Stimulated activated CD4-positive, alpha-beta T cell treated with anti-CD3 and anti-CD28 coated beads, Interleukin-1b, Interleukin-23, amount 100 ng/mL, for 1 hour (primary cell): ENCODE results near the gene TEX13D.
"Not testable (repeated sequence)": the region's sequence is repeated elsewhere in the genome, so short reads cannot be mapped to it uniquely, and the experiment has no call there.

Source experiments
- DNase-seq, 2 donors: peaks; one replicate each; pipeline ENCODE4 v3.0.0-alpha.2; 2020; ENCODE audit warnings: low read depth in 2 of 2

The TEX13D gene

DNA sequence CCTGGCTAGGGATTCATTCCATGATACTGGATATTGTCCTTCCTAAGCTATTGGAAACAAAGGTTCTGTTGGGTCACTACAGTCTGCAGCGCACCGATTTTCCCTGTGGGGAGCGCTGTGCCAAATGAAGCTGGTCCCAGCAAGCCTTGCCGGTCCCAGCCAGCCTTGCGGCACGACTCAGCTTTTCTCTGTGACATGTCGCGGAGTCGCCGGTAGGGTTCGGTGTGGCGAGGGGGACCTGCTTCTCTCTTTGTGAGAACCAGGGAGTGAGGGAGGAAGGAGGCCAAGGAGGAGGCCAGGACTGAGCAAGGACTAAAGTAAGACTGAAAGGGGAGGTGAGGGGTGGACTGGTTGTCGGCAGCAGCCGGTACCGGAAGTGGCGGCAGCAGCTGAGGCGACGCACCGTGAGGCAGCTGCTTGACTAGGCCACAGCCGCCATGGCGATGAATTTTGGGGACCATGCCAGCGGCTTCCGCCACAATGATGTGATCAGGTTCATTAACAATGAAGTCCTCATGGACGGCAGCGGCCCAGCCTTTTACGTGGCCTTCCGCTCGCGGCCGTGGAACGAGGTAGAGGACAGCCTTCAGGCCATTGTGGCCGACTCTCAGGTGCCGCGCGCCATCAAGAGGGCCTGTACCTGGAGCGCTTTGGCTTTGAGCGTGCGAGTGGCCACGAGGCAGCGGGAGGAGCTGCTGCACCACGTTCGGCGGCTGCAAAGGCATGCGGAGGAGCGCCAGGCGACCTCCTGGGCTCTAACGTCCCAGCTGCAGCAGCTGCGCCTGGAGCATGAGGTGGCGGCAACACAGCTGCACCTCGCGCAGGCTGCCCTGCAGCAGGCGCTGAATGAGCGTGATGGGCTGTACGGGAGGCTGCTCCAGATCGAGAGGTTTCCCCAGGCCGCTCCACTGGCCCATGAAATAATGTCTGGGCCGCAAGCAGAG is at the start of gene TEX13D:
TSS of gene TEX13D (plus strand) at position 180 of the 944 bp plus-strand sequence. CDS start at position 438, 258 bp downstream.
- no peak for DNase-seq

DNA sequence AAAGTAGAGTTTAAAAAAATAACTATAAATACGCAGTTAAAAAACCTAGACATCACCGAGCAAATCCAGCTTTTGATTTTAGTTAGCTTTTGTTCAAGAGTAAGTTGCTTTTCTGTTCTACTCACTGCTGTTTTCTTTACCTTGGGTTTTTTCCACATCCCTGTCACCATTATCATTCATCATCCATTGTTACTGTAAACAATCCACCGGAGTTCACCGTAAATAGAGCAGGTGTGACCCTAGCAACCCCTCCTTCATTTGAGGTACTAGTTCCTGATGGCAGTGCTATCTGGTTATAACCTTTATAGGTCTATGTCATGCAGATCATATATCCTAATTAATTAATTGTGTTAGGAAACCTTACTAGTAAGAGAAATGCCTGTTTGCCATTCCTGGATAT is 43.0 kb upstream of the TEX13D start:
- DNase-seq = no peak

DNA sequence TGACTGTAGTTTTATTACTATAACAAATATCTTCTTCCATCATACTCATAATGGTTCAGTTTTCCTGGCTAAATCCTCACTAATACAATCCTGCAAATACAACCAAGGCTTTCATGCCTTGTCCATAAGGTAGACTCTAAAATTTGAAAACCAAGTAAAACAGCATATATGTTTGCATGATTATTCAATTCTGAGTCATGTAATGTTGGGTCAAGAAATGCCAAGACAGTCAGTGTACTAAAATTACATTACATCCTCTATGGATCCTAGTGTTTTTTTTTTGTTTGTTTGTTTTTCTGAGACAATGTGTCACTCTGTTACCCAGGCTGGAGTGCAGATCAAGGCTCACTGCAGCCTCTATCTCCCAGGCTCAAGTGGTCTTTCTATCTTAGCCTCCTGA is 38.6 kb upstream of the TEX13D start:
- DNase-seq = no peak

DNA sequence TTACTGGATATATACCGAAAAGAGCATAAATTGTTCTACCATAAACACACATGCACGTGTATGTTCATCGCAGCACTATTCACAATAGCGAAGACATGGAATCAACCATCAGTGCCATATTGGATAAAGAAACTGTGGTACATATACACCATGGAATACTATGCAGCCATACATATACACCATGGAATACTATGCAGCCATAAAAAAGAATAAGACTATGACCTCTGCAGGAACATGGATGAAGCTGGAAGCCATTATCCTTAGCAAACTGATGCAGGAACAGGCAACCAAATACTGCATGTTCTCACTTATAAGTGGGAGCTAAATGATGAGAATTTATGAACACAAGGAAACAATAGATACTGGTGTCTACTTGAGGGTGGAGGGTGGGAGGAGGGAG is 33.1 kb upstream of the TEX13D start:
- not testable (repeated sequence) for DNase-seq

DNA sequence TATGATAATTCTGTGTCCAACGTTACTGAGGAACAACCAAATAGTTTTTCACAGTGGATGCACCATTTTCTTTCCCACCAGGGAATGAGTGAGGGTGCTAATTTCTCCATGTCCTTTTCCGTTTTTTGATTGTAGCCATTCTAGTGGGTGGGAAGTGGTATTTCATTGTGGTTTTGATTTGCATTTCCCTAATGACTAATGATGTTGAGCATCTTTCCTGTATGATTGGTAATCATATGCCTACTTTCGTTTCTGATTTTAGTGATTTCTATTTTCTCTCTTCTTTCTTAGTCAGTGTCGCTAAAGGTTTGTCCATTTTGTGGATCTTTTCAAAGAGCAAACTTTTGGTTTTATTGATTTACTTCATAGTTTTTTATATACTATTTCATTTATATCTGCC is 32.1 kb upstream of the TEX13D start:
- no peak for DNase-seq

DNA sequence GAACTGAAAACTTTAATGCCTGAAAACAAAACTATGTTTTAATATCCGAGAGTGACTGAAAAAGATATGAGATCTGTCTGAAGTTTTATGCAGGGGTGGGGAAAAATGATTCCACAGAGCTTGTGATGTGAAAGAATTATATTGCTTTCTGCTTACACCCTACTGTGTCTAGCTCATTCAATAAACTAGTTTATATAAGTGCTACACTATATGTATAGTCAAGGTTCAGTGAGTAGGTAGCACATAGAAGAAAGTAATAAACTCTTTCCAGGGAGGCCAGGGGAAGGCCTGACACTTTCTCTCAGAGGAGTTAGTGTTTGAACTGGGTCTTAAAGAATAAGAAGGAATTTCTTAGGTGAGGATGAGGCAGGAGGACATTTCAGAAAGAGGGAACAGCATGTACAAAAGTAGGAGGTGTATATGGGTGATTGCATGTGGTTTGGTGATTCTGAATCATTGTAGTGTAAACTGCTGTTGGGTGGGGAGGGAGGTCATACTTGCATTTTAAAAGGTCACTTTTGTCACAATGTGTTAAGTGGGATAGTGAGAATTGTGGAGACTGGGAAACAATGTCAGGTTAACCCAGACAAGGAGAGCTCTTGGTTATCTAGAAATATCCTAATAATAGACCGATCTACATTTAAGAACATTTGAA is 25.1 kb upstream of the TEX13D start:
- DNase-seq = no peak

DNA sequence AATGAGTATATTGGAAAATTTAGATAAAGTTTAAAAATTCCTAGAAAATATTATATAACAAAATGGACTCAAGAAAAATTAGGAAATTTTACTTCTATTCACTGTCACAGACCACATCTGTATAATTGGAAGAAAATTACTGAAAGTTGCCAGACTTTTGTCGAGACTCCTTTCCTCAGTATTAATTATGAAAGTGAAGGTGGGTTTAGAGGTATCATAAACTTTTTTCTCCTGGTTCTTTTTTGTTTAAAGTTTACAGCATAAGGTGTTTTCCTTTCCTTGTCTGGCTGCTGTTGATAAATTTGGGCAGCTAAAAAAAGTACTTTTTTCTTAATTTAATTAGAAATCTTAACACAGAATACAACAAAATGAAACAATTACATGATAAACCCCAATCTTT is 6.7 kb upstream of the TEX13D start:
- DNase-seq = no peak

DNA sequence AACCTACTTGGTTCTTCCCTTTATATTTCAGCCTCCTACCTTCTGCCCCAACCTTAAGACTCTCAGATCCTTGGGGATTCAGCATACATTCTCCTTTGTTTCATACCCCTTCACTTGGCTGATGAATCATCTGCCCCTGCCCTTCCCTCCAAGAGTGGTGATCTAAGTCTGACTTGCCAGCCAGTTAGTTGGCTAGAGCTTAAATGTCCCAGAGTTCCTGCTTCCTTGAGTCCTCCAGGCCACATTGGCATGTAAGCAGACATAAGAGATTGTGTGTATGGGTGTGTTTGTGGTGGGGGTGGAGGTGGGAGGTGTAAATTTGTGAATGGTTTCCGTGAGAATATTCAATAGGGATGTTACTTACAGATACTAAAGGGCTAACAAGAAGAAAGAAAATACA is 3.7 kb upstream of the TEX13D start:
- DNase-seq = no peak

DNA sequence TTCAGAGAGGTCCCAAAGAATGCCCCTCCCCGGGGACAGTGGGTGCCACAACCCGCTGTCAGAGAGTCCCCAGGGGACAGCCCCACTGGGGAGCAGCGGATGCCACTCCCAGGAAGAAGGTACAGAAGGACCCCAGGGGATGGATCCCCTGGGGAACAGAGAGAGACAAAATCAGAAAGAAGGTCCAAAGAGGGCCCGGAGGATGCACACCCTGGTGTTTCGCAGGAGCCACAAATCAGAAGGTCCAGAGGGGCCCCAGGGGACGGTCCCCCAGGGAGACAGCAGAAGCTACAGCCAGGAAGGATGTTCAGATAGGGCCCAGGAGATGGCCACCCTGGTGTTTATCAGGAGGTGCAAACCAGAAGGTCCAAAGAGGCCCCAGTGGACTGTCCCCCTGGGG is 1.4 kb downstream of the TEX13D start:
- DNase-seq = no peak

DNA sequence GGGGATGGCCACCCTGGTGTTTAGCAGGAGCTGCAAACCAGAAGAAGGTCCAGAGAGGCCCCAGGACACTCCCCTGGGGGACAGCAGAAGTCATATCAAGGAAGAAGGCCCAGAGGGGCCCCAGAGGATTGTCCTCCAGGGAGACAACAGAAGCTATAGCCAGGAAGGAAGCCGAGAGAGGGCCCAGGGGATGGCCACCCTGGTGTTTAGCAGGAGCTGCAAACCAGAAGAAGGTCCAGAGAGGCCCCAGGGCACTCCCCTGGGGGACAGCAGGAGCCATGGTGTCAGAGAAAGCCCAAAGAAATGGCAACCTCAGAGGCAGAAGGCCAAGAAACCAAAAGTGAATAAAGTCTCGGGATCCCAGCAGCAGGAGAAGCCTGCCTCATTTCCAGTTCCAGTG is 2.1 kb downstream of the TEX13D start:
- DNase-seq = not testable (repeated sequence)

DNA sequence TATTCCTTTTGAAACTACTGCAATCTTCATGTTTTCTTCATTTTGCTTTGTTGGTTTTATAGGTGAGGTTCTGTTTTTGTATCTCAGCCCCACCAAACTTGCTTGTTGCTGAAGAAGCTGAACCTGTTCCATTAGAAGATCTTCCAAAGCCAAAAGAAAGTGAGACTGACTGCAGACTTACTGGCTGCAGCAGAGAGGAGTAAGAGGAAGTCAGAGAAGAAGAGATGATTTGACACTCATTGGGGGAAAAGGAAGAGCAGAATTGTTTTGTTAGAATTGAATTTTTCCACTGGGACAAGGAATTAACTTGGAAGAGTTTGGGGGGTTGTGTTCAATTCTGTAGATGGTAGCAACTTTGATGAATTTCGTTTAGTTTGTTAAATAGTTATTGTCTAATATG is 3.1 kb downstream of the TEX13D start:
- no peak for DNase-seq

DNA sequence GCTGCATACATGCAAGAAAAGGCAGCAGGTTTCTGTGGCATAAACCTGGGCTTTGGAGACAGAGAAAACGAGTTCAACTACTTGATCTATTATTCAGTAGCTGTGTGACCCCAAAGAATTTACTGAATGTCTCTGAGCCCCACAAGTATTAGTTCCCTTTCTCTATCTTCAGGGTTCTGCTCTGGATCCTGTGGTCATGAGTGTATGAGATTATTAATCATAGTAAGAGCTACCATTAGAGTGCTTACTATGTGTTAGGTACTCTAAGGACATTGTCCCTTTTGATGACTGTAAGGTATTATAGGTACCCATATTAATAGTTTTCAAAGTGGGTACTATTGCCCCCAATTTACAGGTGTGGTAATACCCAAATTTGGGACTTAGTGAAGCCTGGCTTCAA is 5.5 kb downstream of the TEX13D start:
- DNase-seq = no peak

DNA sequence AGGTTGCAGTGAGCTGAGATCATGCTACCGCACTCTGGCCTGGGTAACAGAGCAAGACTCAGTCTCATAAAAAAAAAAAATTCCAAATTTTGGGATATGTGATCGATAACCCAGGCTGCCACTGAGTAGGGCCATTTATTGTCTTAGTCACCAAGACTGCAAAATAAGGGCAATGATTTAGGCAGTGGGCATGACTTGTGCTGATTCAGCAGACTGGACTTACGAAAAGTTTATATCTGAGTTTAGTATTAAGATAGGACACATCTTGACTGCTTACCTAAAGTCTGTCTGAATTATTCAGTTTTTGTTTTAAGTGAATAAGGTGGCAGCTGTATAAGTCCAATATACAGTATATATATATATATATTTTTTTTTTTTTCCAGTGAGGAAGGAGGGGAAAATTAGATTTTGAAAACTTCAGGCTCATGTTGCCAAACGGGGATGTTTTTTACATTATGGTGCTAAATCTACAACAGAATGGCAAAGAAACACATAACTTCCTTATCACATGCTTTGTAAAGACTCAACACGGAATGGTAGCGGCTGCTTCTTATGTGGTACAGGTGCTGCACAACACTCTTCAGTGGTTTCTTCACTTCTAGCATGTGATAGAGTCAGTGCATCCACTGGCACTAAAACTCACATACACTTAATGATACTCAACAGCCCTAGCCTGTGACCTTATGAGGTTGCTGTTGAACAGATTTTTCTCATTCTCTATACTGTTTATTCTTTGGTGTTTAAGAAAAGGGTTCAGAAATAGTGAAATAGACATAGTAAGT is 6.5 kb downstream of the TEX13D start:
- no peak for DNase-seq

DNA sequence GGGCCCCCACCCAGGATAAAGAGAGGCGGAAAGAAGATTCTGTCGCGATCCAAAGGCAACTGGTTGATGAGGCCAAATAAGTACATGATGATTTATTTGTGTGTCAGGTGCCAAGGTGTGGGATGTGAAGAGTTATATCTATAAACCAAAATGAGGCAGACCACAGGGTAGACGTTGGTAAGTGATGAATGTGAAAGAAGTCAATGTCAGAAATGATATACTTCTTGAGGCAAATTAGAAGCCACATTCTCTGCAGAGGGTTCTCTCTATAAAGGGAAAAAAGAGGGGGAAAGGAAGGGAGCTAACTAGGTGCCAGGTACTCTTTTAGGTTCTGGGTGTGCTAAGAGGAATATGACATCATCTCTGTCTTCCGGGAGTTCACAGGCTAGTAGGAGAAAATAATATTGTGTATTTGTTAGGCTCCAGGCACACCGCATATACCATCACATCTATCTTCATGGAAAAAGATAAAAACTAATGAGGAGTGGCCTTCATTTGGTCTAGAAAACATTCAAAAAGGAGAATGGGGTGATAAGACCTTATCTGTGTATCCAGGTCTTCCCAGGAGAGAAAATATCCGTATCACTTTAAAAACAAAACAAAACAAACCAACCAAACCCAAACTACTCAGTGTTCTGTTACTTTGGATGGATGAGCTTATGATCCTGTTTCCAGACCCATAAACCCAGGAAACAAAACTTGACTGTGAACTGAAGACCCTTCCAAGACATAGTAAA is 9.1 kb downstream of the TEX13D start:
- no peak for DNase-seq

DNA sequence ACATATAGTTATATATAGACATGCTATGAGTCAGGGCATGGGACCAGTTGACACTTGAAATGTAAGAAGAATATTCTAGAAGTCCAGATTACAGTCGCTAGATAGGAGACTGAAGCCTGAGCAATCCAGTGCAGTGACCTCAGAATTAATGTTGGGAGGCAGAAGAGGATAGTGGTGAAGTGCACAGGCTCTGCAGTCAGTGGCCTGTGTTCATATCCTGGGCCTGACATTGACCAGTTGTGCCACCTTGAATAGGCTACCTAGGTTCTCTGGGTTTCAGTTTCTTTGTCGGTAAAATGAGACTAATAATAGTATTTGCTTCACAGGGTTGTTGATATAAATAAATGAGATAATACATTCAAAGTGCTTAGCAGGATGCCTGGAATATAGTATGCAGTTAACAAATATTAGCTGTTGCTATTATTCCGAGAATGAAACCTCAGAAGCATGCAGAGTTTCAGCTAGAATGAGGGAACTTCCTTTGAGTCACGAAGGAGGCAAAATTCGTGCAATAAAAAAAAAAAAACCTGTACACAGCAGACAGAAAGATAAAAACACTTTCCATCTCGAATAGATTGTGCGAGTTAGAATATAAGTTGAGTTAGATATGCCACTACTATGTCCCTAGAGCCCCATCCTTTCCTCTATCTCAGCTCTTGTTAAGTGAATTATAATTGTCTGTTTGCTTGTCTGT is 9.9 kb downstream of the TEX13D start:
- DNase-seq = no peak

DNA sequence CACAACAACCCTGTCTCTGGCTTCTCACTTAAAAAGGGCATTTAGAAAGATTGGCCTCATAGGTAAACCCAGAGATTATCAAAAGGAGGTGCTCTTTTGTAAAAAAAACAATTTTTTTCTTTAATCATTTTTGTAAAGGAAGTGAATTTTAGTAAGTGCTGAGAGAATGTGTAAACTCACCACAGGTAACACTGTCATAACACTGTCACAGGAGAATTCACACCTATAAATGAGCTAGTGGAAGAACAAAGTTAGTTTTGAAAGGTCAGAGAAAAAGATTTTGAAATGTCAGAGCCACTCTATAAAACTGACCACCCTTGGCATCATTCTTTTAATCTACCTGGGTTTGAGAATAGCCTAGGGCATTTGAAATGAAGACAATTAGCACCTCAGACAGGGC is 10.6 kb downstream of the TEX13D start:
- DNase-seq = no peak

DNA sequence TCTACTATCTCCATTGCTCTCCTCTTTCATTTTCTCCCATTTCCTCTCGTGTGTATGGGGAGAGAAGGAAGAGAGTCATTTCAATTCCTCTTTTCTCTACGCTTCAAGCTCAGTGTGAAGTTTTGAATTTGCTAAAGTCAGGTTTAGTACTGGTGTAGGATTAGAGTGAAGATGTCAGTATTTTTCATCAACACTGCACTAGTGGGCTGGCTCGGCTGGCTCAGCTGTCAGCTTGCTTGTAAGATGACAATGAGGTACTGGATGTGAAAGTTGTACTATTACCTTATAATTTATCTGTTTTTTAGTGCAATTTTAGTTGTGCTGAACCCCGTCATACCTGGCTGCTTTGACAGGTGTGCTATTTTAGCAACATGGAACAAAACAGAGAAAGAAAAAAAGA is 11.8 kb downstream of the TEX13D start:
- DNase-seq = no peak

DNA sequence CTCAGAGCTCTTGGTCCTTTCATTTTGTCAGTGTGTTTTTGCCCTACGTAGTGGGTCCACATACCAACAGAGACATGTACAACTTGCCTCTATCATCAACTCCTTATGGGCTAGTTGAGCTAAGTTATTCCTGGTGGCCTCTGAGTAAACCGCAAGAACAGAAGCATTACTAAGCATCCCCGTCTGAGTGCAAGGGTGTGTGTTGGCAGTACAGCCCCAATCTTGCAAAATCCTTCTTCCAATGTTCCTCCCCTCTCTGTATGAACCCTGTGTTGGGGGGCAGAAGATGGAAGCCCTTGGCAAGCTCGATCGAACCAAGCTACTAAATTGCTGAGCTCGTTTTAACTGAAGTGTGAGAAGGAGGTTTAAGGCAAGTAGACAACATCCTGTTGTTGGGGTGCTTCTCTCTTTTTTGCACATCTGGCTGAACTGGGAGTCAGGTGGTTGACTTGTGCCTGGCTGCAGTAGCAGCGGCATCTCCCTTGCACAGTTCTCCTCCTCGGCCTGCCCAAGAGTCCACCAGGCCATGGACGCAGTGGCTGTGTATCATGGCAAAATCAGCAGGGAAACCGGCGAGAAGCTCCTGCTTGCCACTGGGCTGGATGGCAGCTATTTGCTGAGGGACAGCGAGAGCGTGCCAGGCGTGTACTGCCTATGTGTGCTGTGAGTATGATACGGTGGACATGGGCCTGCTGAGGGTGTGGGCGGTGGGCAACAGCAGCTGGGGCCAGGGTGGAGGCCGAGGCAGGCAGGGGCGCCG is 13.8 kb downstream of the TEX13D start, which contains the start of gene SH2D1A:
TSS of gene SH2D1A (plus strand) at position 447 of the 760 bp plus-strand sequence. CDS start at position 527, 80 bp downstream.
- no peak for DNase-seq

DNA sequence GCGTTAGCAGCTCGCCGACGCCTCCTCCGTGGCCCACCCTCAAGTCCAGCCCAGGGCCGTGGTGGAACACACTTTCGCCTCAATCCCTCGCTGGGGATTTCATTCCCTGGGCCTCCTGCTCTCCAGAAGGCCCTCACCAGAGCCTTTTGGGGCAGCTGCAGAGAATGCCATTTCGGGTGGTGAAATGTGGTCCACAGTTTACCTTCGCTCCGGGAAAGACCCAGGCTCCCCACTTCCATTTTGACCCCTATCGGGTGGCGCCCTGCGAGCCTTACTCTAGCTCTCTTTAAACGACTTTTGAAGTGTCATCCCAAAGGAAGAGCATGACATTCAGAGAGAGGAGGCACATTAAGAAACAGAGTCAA is 14.4 kb downstream of the TEX13D start:
- DNase-seq = no peak

DNA sequence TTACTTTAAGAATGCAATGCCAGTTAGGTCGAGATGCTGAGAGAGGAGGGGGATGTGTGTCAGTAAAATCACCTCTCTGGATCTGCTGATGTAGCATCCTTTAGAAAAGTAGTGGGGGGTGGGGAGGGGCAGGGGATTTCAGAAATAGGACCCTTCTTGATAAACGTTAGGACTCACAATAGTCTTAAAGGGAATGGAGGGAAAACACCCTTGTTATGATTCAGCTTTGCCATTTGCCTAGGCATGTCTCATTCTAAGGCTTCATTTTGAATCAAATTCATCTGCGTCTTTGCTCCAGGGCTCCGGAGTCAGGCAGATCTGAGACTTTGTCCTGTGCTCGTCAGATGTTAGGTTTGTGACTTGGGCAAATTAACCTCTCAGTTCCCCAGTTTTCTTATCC is 14.8 kb downstream of the TEX13D start:
- DNase-seq = no peak
